Right cardiac atrium (tissue), 5 donors: ENCODE data around the gene SIMC1. TPM values are rescaled to one million over a fixed set of nuclear protein-coding genes. Genes with fewer than 3 reads are reported as not detected.
A peak's percentile ranks its signal among the peaks of the same experiment; 100 is the strongest.

Source experiments
- ATAC-seq, 2 donors: fragments of 200-7000 bp; cut with Tn5 transposase; one replicate each; pipeline versions ENCODE4 v1.8.0 to v1.9.1; 2020; ENCODE audit warnings: moderate library complexity in 2 of 2, mild to moderate bottlenecking in 1 of 2
- DNase-seq, 3 donors: peaks; one replicate each; pipeline ENCODE4 v3.0.0-alpha.2; 2020
- H3K27ac ChIP-seq: one replicate; pipeline ENCODE4 v1.5.1; 2013; ENCODE audit warnings: mild to moderate bottlenecking, low read length, control low read depth, moderate library complexity
- H3K27me3 ChIP-seq: one replicate; pipeline ENCODE4 v1.6.1; 2013; ENCODE audit not compliant: control insufficient read depth, insufficient read depth
- H3K4me1 ChIP-seq: one replicate; pipeline ENCODE4 v1.6.1; 2013; ENCODE audit warnings: low read length; ENCODE audit not compliant: control insufficient read depth, insufficient read depth
- H3K4me3 ChIP-seq: one replicate; pipeline ENCODE4 v1.5.1; 2013; ENCODE audit warnings: low read length, control low read depth
- H3K9me3 ChIP-seq: one replicate; pipeline ENCODE4 v1.6.1; 2013; ENCODE audit warnings: low read length; ENCODE audit not compliant: control insufficient read depth
- WGBS: extraction: QIAGEN DNeasy Blood & Tissue Kit; methylation state at CpG from one replicate; pipeline ENCODE4 v1.1.7; 2013; 5-methylcytosine and 5-hydroxymethylcytosine counted together
- intact Hi-C, 4 donors: fragments of 100-400 bp; cut with DNase I; formaldehyde crosslinking; loops; one replicate each; pipeline versions ENCODE4 v1.11.0 to v1.14.0; 2022 to 2023
- microRNA-seq, 2 donors: library from miRNA; unstranded; fragments of <30 nt; microRNA quantifications; one replicate each; pipeline ENCODE4 v1.2.0, GENCODE V29; 2020 to 2021
- polyA plus RNA-seq: library from polyadenylated mRNA; stranded (reverse); fragments of 200-250 nt; gene quantifications from one replicate; pipeline ENCODE4 v1.2.3, GENCODE V29; 2013
- total RNA-seq, 4 donors: library from RNA; stranded (reverse); fragmentation: NEBNext Ultra II Directional; extraction: Animal tissue kit (Norgen Biotek cat#: 25700); gene quantifications; one replicate each; pipeline ENCODE4 v1.2.1, GENCODE V29; 2021
- donor health status: healthy with polysubstance abuse.
- donor health status: DM: no; HTN: yes; CAD: no.
- donor health status: DM: no; HTN: no; CAD: no.
- donor health status: DM: no; HTN: yes; CAD: no; lungs with severe emphysema.
- donor health status: DM: yes; HTN: yes; CAD: no.

SIMC1 gene
- total and polyA plus RNA-seq, 5 donors: 4.0 to 9.7 (median 8.8) TPM

DNA sequence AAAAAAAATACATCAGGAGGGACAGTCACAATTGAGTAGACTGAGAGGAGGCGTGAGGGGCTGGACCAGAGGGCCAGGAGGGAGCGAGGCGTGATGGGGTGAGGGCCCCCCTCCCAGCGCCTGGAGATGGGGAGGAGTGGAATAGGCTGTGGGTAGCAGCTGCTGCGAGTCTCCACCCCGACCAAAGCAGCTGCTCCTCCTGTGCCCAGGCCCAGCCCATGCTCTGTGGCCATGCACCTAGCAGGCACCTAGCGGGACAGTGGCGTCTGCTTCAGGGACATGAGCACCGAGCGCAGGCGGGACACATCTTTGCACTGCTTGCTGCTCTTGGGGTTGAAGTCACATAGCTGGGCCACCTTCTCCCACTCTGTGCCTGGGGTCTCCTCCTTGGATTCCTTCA lies 154.3 kb downstream of the SIMC1 start:
- 86% methylated on average over 11 of the region's 11 CpGs for WGBS
- Histone ChIP-seq H3K4me1 (peaks cover 6% of the 10 kb centered on the region), H3K4me3 (no peak overlapping the region), H3K9me3 (no peaks in the 10 kb centered on the region), H3K27me3 (no peaks in the 10 kb centered on the region), H3K27ac (no peak overlapping the region)
- ATAC-seq: no peak
- peak in 1 of 3 donors; percentile 57 for DNase-seq
- intact Hi-C loops: no loop called here

DNA sequence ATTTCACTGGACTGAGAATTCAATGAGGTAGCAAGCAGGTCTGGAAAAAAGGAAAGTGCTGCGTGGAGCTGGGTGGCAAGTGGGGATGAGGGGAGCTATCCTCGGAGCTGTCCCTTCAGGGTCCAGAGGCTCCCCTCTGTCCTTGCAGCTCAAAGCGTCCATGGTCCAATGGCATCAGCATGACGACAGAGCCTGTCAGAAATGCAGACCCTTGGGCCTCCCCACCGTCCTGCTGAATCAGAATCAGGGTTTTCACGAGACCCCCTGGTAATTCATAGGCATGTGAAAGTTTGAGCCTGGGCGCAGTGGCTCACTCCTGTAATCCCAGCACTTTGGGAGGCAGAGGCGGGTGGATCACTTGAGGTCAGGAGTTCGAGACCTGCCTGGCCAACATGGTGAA lies 155.9 kb downstream of the SIMC1 start:
- WGBS: 91% methylated on average over 9 of the region's 9 CpGs
- ATAC-seq: no peak
- H3K4me3 ChIP-seq: no peak overlapping the region
- intact Hi-C loops: no loop called here
- no peaks in the 10 kb centered on the region for H3K9me3 ChIP-seq
- DNase-seq: peak in 1 of 3 donors; percentile 32
- H3K4me1 ChIP-seq: peaks cover 5% of the 10 kb centered on the region
- no peaks in the 10 kb centered on the region for H3K27me3 ChIP-seq
- H3K27ac ChIP-seq: no peak overlapping the region

DNA sequence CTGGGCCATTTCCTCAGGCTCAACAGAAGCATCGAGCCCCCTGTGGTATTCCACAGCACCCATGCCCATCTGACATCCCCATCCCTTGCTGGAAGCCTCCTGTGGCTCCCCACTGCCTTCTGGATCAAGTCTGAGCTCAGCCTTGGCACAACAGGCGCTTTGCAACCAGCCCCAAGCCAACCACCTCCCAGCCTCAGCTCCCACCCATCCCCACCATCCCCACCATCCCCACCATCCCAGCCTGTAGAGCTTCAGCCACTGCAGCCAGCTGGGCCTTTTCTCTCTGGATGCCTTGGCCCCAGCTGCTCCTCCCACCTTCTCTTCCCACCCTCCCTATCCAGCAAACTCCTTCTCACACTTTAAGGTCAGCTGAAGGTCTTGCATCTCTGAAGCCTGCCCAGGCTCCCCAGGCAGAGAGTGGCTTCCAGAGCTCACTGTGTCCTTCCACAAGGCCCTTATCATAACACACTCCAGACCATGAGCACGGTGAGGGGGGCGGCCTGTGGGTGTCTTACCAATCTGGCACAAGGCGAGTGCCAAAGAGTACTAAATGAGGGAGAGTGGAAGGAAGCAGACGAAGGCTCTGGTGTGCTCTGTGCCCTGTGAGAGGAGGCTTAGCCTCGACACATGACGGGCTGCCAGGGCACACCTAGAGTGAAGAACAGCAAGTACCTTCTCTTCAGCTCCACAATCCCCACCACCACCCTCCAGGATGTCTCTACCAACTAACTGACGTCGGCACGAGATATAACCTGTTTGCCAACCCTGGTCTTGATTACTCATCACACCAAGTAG lies 156.9 kb downstream of the SIMC1 start:
- H3K4me1 ChIP-seq: peaks cover 5% of the 10 kb centered on the region
- WGBS: 59% methylated on average over 11 of the region's 11 CpGs
- peak; percentile 78 to 89 for ATAC-seq
- intact Hi-C loops: no loop called here
- no peaks in the 10 kb centered on the region for H3K9me3 ChIP-seq
- DNase-seq: peak; percentile 58 to 90 (median 86)
- H3K27ac ChIP-seq: peak overlapping the region; percentile 87
- no peaks in the 10 kb centered on the region for H3K27me3 ChIP-seq
- no peak overlapping the region for H3K4me3 ChIP-seq

Small RNA genes lying within 50 kb of the gene (microRNA-seq; reads per million reads assigned to microRNA genes)
- 6.7 to 7.5 reads per million in 2 donors for gene MIR1271

Other genes starting within 250 kb of the SIMC1 start
- gene KIAA1191, start 123.3 kb downstream of the SIMC1 start, total RNA-seq: 10 to 100 TPM; 92.6 to 99.7 (median 97.9) TPM
- 70.5 TPM for gene KIAA1191, start 123.3 kb downstream of the SIMC1 start, polyA plus RNA-seq
- 1 to 10 TPM; 5.1 to 9.7 (median 8.5) TPM for gene ARL10, start 127.1 kb downstream of the SIMC1 start, total RNA-seq
- 5.6 TPM for gene ARL10, start 127.1 kb downstream of the SIMC1 start, polyA plus RNA-seq
- 10 to 100 TPM; 16.6 to 23.3 (median 17.9) TPM for gene NOP16, start 150.2 kb downstream of the SIMC1 start, total RNA-seq
- 28.8 TPM for gene NOP16, start 150.2 kb downstream of the SIMC1 start, polyA plus RNA-seq
- 100 to 1,000 TPM; 164 to 215 (median 180) TPM for gene HIGD2A, start 150.3 kb downstream of the SIMC1 start, total RNA-seq
- 349 TPM for gene HIGD2A, start 150.3 kb downstream of the SIMC1 start, polyA plus RNA-seq
- 100 to 1,000 TPM; 209 to 219 (median 212) TPM for gene CLTB, start 178.1 kb downstream of the SIMC1 start, total RNA-seq
- 329 TPM for gene CLTB, start 178.1 kb downstream of the SIMC1 start, polyA plus RNA-seq
- 10 to 100 TPM; 17.6 to 25.2 (median 18.8) TPM for gene FAF2, start 210.0 kb downstream of the SIMC1 start, total RNA-seq
- gene FAF2, start 210.0 kb downstream of the SIMC1 start, polyA plus RNA-seq: 9.7 TPM